GM19438 (cell line): ENCODE data around the gene DENND4A.

Experiments used
- ATAC-seq: cut with Tn5 transposase; IDR thresholded peaks from one replicate; pipeline ENCODE4 v1.9.1; 2021; ENCODE audit warnings: low read depth; ENCODE audit not compliant: unreplicated experiment

The DENND4A gene

GRCh38 chr15:65792138-65792987, at the start of gene DENND4A:
DENND4A (minus strand) TSS chr15:65792293; CDS start chr15:65756450, 35,843 bp downstream.
- peak; percentile 78 for ATAC-seq

GRCh38 chr15:65841121-65841930, 49.2 kb upstream of the DENND4A start:
- no peak for ATAC-seq

GRCh38 chr15:65839985-65840384, 47.9 kb upstream of the DENND4A start:
- no peak for ATAC-seq

GRCh38 chr15:65839354-65839901, 47.3 kb upstream of the DENND4A start:
- no peak for ATAC-seq

- no peak for ATAC-seq
Observed at GRCh38 chr15:65837301-65838294, 45.5 kb upstream of the DENND4A start.

- ATAC-seq, result no peak
Observed at GRCh38 chr15:65836665-65837064, 44.6 kb upstream of the DENND4A start.

- no peak for ATAC-seq
Observed at GRCh38 chr15:65835447-65835846, 43.4 kb upstream of the DENND4A start.

GRCh38 chr15:65834603-65835282, 42.6 kb upstream of the DENND4A start:
- ATAC-seq, result no peak

- no peak for ATAC-seq
Observed at GRCh38 chr15:65833501-65834205, 41.6 kb upstream of the DENND4A start.

GRCh38 chr15:65832549-65833364, 40.7 kb upstream of the DENND4A start:
- no peak for ATAC-seq

GRCh38 chr15:65829130-65829764, 37.2 kb upstream of the DENND4A start:
- no peak for ATAC-seq

- ATAC-seq, result no peak
Observed at GRCh38 chr15:65828585-65828984, 36.5 kb upstream of the DENND4A start.

GRCh38 chr15:65827065-65827464, 35.0 kb upstream of the DENND4A start:
- ATAC-seq, result no peak

GRCh38 chr15:65824941-65825544, 33.0 kb upstream of the DENND4A start:
- no peak for ATAC-seq

GRCh38 chr15:65824031-65824743, 32.1 kb upstream of the DENND4A start:
- no peak for ATAC-seq

- no peak for ATAC-seq
Observed at GRCh38 chr15:65822316-65822715, 30.2 kb upstream of the DENND4A start.

GRCh38 chr15:65821070-65821469, 29.0 kb upstream of the DENND4A start:
- no peak for ATAC-seq
